ENCODE data around the gene ZNF479. TPM values are rescaled to one million over a fixed set of nuclear protein-coding genes. Genes with fewer than 3 reads are reported as not detected.
"Not testable (repeated sequence)": the region's sequence is repeated elsewhere in the genome, so short reads cannot be mapped to it uniquely, and the experiment has no call there.

ZNF479 gene
- total RNA-seq (ENCODE audit: low replicate concordance): not detected in 2 replicates

GRCh38 chr7:57132336-57132735, at the start of gene ZNF479:
ZNF479 (minus strand) TSS chr7:57132436; CDS start chr7:57132324, 112 bp downstream.
- H3K4me3 ChIP-seq (ENCODE audit: low read depth, low read length); DNase-seq (ENCODE audit: low read depth): not testable (repeated sequence)

DNA sequence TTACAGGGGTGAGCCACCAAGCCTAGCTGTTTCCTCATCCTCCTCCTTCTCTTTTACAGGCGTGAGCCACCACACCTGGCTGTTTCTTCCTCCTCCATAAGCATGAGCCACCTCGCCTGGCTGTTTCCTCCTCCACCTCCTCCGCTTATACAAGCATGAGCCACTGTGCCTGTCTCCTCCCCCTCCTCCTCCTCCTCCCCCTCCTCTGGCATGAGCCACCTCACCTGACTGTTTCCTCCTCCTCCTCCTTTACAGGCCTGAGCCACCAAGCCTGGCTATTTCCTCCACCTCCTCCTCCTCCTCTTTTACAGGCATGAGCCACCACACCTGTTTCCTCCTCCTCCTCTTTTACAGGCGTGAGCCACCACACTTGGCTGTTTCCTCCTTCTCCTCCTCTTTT, 49.8 kb upstream of the ZNF479 start:
- no peak for DNase-seq (ENCODE audit: low read depth)
- TF ChIP-seq CTCF (IDR thresholded peaks at IDR 0.05; ENCODE audit: insufficient read depth, low read length): no peak
- no peak overlapping the region for H3K4me3 ChIP-seq (ENCODE audit: low read depth, low read length)

DNA sequence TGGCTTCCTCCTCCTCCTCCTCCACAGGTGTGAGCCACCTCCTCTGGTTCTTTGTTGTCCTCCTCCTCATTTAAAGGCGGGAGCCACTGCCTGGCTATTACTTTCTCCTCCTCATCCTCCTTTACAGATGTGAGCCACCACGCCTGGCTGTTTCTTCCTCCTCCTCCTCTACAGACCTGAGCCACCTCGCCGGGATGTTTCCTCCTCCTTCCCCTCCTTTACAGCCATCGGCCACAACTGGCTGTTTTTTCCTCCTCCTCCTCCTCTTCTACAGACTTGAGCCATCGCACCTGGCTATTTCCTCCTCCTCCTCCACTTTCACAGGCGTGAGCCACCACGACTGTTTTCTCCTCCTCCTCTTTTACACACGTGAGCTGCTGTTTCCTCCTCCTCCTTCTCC, 49.0 kb upstream of the ZNF479 start:
- H3K4me3 ChIP-seq (ENCODE audit: low read depth, low read length): no peak overlapping the region
- no peak for TF ChIP-seq CTCF (IDR thresholded peaks at IDR 0.05; ENCODE audit: insufficient read depth, low read length)

DNA sequence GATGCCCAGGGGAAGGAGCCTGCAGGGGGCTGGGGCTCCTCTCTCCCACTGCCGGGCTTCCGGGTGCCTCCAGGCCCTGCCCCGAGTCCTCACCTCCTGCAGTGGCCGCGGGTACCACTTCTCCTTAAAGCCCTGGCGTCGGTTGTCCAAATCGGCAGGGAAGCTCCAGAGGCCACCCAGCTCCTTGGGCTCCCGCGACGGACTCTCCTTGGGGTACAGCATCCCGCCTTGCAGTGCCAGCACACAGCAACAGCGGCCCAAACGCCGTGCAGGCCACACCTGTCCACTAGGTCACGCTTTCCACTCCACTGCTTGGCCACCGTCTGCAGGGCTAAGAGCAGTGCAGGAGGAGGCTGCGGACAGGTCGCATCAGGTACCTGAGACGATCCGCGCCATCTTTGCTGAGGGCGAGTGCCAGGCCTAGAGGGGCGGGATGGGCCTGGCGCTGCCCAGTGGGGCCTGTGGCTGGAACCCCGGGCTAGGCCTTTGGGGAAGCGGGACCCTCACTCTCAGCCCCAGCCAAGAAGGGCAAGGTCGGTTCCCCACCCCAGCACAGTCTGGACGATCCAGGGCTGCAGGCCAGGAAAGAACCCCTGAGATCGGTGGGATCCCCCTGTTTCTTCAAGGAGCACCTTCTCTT, 47.7 kb upstream of the ZNF479 start:
- DNase-seq (ENCODE audit: low read depth): no peak
- H3K4me3 ChIP-seq (ENCODE audit: low read depth, low read length): no peak overlapping the region
- no peak for TF ChIP-seq CTCF (IDR thresholded peaks at IDR 0.05; ENCODE audit: insufficient read depth, low read length)

More for the DNA sequence above, 49.0 kb upstream of the ZNF479 start:
- DNase-seq (ENCODE audit: low read depth): no peak

DNA sequence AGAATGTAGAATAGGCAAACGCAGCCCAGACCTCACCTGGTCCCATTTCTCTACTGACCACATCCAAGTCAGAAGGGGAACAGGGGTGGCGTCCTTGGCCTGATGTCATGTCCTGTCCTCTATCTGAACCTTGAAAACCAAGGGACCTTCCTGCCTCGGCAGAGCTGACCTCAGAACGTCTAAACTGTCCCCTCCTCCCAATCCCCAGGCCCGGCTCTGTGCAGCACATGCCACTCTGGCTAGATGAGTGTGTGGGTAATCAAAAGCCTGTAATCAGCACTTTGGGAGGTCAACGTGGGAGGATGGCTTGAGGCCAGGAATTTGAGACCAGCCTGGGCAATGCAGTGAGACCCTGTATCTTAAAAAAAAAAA, 46.5 kb upstream of the ZNF479 start:
- TF ChIP-seq CTCF (IDR thresholded peaks at IDR 0.05; ENCODE audit: insufficient read depth, low read length): no peak

DNA sequence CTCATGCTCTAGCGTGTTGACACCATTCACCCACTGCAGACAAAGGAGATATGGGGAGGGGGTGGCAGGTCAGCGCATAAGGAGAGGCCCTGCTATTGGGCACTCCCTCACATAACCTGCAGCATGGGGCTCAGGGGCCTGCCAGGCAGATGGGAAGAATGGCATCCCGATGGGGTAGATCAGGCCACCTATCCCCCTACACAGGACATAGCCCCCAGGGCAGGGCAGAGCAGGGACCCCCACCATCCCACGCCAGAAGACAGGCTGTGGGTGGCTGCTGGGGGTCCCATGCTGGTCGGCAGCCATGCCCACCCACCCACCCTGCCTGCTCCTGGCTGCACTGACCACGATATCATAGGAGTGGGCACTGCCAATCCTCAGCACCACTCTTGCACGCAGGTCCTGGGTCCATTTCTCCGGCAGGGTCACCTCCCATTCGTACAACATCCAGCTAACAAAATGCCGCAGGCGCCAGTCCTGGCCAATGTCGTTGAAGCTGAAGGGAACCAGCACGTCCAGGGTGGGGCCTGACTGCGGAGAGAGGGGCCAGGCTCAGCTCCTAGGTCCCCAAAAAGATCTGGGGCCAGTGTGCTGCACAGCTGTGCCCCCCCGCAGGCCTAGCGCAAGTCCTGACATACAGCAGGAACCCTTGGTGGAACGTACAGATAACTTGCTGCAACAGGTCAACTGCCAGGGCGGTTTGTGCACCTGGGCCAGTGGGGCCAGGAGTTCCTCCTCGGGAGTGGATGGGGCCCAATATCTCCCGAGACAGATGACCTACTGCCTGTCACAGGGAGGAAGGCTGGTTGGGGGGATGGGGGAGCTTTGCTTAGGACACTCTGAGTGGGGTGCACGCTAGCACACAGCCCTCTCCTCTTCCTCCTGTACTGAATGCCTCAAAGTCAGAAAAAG, 45.9 kb upstream of the ZNF479 start:
- no peak for DNase-seq (ENCODE audit: low read depth)
- TF ChIP-seq CTCF (IDR thresholded peaks at IDR 0.05; ENCODE audit: insufficient read depth, low read length): no peak
- H3K4me3 ChIP-seq (ENCODE audit: low read depth, low read length): no peak overlapping the region

More for the DNA sequence above, 46.5 kb upstream of the ZNF479 start:
- no peak for DNase-seq (ENCODE audit: low read depth)
- no peak overlapping the region for H3K4me3 ChIP-seq (ENCODE audit: low read depth, low read length)

GRCh38 chr7:57176928-57177635, 44.8 kb upstream of the ZNF479 start:
- DNase-seq (ENCODE audit: low read depth): no peak
- TF ChIP-seq CTCF (IDR thresholded peaks at IDR 0.05; ENCODE audit: insufficient read depth, low read length): no peak
- no peak overlapping the region for H3K4me3 ChIP-seq (ENCODE audit: low read depth, low read length)
